ENCODE measurements around the gene RAB4A. TPM values are rescaled to one million over a fixed set of nuclear protein-coding genes. Genes with fewer than 3 reads are reported as not detected.

The RAB4A gene
- polyA plus RNA-seq, 1 experiment = 24.8 TPM

- Histone ChIP-seq H3K27me3 (ENCODE audit: control insufficient read depth, insufficient read depth, low read length) (no peaks in the 10 kb centered on the region), H3K4me3 (ENCODE audit: low read depth, low read length) (no peak overlapping the region), H3K36me3 (ENCODE audit: control insufficient read depth, insufficient read depth, low read length) (0 out of 2 replicates have a peak, but pooled peaks cover 2% of the 10 kb centered on the region)
- POLR2A ChIA-PET = interaction anchor here (0.5 kb wide), 1 partner anchor 191 kb away, joined by 3 read pairs; no protein-coding TSS in a partner anchor
- CTCF ChIA-PET = interaction anchor here (0.9 to 1.0 kb wide), 2 partner anchors 10 to 25 kb away, joined by 3 to 4 read pairs; no protein-coding TSS in a partner anchor
- no peak for DNase-seq (ENCODE audit: low read depth)
- TF ChIP-seq CTCF (IDR thresholded peaks at IDR 0.05; ENCODE audit: insufficient read depth, low read depth, low read length) = no peak
Observed at GRCh38 chr1:229295745-229296144, 24.8 kb downstream of the RAB4A start.

GRCh38 chr1:229296541-229296941, 25.6 kb downstream of the RAB4A start:
- Histone ChIP-seq H3K36me3 (ENCODE audit: control insufficient read depth, insufficient read depth, low read length) (0 out of 2 replicates have a peak, but pooled peaks cover 3% of the 10 kb centered on the region), H3K27me3 (ENCODE audit: control insufficient read depth, insufficient read depth, low read length) (no peaks in the 10 kb centered on the region), H3K4me3 (ENCODE audit: low read depth, low read length) (no peak overlapping the region)
- POLR2A ChIA-PET = interaction anchor here (0.5 kb wide), 1 partner anchor 190 kb away, joined by 3 read pairs; no protein-coding TSS in a partner anchor
- CTCF ChIA-PET = interaction anchor here (0.9 to 1.0 kb wide), 2 partner anchors 11 to 24 kb away, joined by 3 to 4 read pairs; no protein-coding TSS in a partner anchor
- no peak for TF ChIP-seq CTCF (IDR thresholded peaks at IDR 0.05; ENCODE audit: insufficient read depth, low read depth, low read length)
- peak; percentile 43 for DNase-seq (ENCODE audit: low read depth)

- Histone ChIP-seq H3K27me3 (ENCODE audit: control insufficient read depth, insufficient read depth, low read length) (no peaks in the 10 kb centered on the region), H3K4me3 (ENCODE audit: low read depth, low read length) (no peak overlapping the region), H3K36me3 (ENCODE audit: control insufficient read depth, insufficient read depth, low read length) (0 out of 2 replicates have a peak, but pooled peaks cover 3% of the 10 kb centered on the region)
- no peak for TF ChIP-seq CTCF (IDR thresholded peaks at IDR 0.05; ENCODE audit: insufficient read depth, low read depth, low read length)
- CTCF ChIA-PET = no interaction called here
- POLR2A ChIA-PET = no interaction called here
- DNase-seq (ENCODE audit: low read depth) = no peak
Observed at GRCh38 chr1:229297746-229298145, 26.8 kb downstream of the RAB4A start.

- POLR2A ChIA-PET = no interaction called here
- no peak overlapping the region for H3K4me3 ChIP-seq (ENCODE audit: low read depth, low read length)
- TF ChIP-seq CTCF (IDR thresholded peaks at IDR 0.05; ENCODE audit: insufficient read depth, low read depth, low read length) = no peak
- DNase-seq (ENCODE audit: low read depth) = no peak
- CTCF ChIA-PET = no interaction called here
- peaks cover 5% of the 10 kb centered on the region; the same call in 1 of the 2 replicates for H3K36me3 ChIP-seq (ENCODE audit: control insufficient read depth, insufficient read depth, low read length)
- H3K27me3 ChIP-seq (ENCODE audit: control insufficient read depth, insufficient read depth, low read length) = no peaks in the 10 kb centered on the region
Observed at GRCh38 chr1:229298420-229298819, 27.5 kb downstream of the RAB4A start.

GRCh38 chr1:229298887-229299503, 28.1 kb downstream of the RAB4A start:
- H3K4me3 ChIP-seq (ENCODE audit: low read depth, low read length) = no peak overlapping the region
- no peak for DNase-seq (ENCODE audit: low read depth)
- POLR2A ChIA-PET = no interaction called here
- peaks cover 5% of the 10 kb centered on the region; the same call in 1 of the 2 replicates for H3K36me3 ChIP-seq (ENCODE audit: control insufficient read depth, insufficient read depth, low read length)
- CTCF ChIA-PET = no interaction called here
- no peaks in the 10 kb centered on the region for H3K27me3 ChIP-seq (ENCODE audit: control insufficient read depth, insufficient read depth, low read length)
- no peak for TF ChIP-seq CTCF (IDR thresholded peaks at IDR 0.05; ENCODE audit: insufficient read depth, low read depth, low read length)
